Measurements from ENCODE around the gene ADAMTSL3. TPM values are rescaled to one million over a fixed set of nuclear protein-coding genes. Genes with fewer than 3 reads are reported as not detected.
"Not testable (repeated sequence)": the region's sequence is repeated elsewhere in the genome, so short reads cannot be mapped to it uniquely, and the experiment has no call there.

ADAMTSL3 gene
- total RNA-seq, 1 experiment from 2014 or later: under 0.01 TPM

- not testable (repeated sequence) for DNase-seq (ENCODE audit: low read depth)
These were observed 311.0 kb downstream of the ADAMTSL3 start for GRCh38 chr15:83964967-83965366.

- no peak for DNase-seq (ENCODE audit: low read depth)
These were observed 316.5 kb downstream of the ADAMTSL3 start for GRCh38 chr15:83970295-83970890.

GRCh38 chr15:83971992-83972391, 318.1 kb downstream of the ADAMTSL3 start:
- DNase-seq (ENCODE audit: low read depth): no peak

- DNase-seq (ENCODE audit: low read depth): peak; percentile 11
These were observed 319.9 kb downstream of the ADAMTSL3 start for GRCh38 chr15:83973816-83974215.

- DNase-seq (ENCODE audit: low read depth): no peak
These were observed 324.1 kb downstream of the ADAMTSL3 start for GRCh38 chr15:83977992-83978391.

GRCh38 chr15:83978588-83978987, 324.7 kb downstream of the ADAMTSL3 start:
- no peak for DNase-seq (ENCODE audit: low read depth)

- no peak for DNase-seq (ENCODE audit: low read depth)
These were observed 326.7 kb downstream of the ADAMTSL3 start for GRCh38 chr15:83980637-83981036.

GRCh38 chr15:83982748-83983147, 328.8 kb downstream of the ADAMTSL3 start:
- DNase-seq (ENCODE audit: low read depth): no peak

- no peak for DNase-seq (ENCODE audit: low read depth)
These were observed 329.9 kb downstream of the ADAMTSL3 start for GRCh38 chr15:83983634-83984458.

- DNase-seq (ENCODE audit: low read depth): no peak
These were observed 330.7 kb downstream of the ADAMTSL3 start for GRCh38 chr15:83984601-83985000.

GRCh38 chr15:83991163-83991562, 337.2 kb downstream of the ADAMTSL3 start:
- DNase-seq (ENCODE audit: low read depth): peak; percentile 6

- DNase-seq (ENCODE audit: low read depth): no peak
These were observed 338.6 kb downstream of the ADAMTSL3 start for GRCh38 chr15:83992324-83993031.

GRCh38 chr15:83993591-83993990, 339.7 kb downstream of the ADAMTSL3 start:
- DNase-seq (ENCODE audit: low read depth): no peak

GRCh38 chr15:83998486-83998885, 344.6 kb downstream of the ADAMTSL3 start:
- no peak for DNase-seq (ENCODE audit: low read depth)

GRCh38 chr15:83999396-84000135, 345.6 kb downstream of the ADAMTSL3 start:
- DNase-seq (ENCODE audit: low read depth): peak; percentile 48

- DNase-seq (ENCODE audit: low read depth): no peak
These were observed 347.1 kb downstream of the ADAMTSL3 start for GRCh38 chr15:84001037-84001436.

GRCh38 chr15:84001655-84002054, 347.7 kb downstream of the ADAMTSL3 start:
- DNase-seq (ENCODE audit: low read depth): no peak

- no peak for DNase-seq (ENCODE audit: low read depth)
These were observed 350.0 kb downstream of the ADAMTSL3 start for GRCh38 chr15:84003791-84004503.

GRCh38 chr15:84006421-84006820, 352.5 kb downstream of the ADAMTSL3 start:
- no peak for DNase-seq (ENCODE audit: low read depth)

GRCh38 chr15:84009616-84010015, 355.7 kb downstream of the ADAMTSL3 start:
- DNase-seq (ENCODE audit: low read depth): no peak

GRCh38 chr15:84010246-84010645, 356.3 kb downstream of the ADAMTSL3 start:
- DNase-seq (ENCODE audit: low read depth): no peak
